H54 (cell line): Measurements from ENCODE around the gene POLE.

Source experiments
- DNase-seq: peaks from one replicate; pipeline ENCODE4 v3.0.0; 2011; ENCODE audit warnings: low spot score, mixed read lengths; ENCODE audit not compliant: insufficient read length
- FAIRE-seq: peaks from 3 replicates; lab custom pipeline; 2011; peaks lifted over from hg19 to GRCh38; lab: Jason Lieb, UNC
- POLR2A ChIP-seq: IDR thresholded peaks from 2 replicates; pipeline ENCODE4 v1.6.1; 2011; ENCODE audit warnings: low read depth, mild to moderate bottlenecking, low read length

The POLE gene

GRCh38 chr12:132640936-132641335 is 46.2 kb downstream of the POLE start:
- no peak for FAIRE-seq
- no peak for DNase-seq

GRCh38 chr12:132639956-132640520 is 47.1 kb downstream of the POLE start:
- TF ChIP-seq POLR2A = no peak
- no peak for FAIRE-seq
- DNase-seq = no peak

More at GRCh38 chr12:132640936-132641335, 46.2 kb downstream of the POLE start:
- no peak for TF ChIP-seq POLR2A

GRCh38 chr12:132638541-132639408 is 48.4 kb downstream of the POLE start:
- DNase-seq (no peak), FAIRE-seq (no peak)
- no peak for TF ChIP-seq POLR2A

- DNase-seq = no peak
- TF ChIP-seq POLR2A = no peak
- FAIRE-seq = no peak
Observed at GRCh38 chr12:132637811-132638210, 49.3 kb downstream of the POLE start.

GRCh38 chr12:132635076-132635955 is 51.8 kb downstream of the POLE start:
- DNase-seq (no peak), FAIRE-seq (no peak)
- TF ChIP-seq POLR2A = no peak

- TF ChIP-seq POLR2A = no peak
- DNase-seq (no peak), FAIRE-seq (no peak)
Observed at GRCh38 chr12:132634411-132634990, 52.6 kb downstream of the POLE start.

GRCh38 chr12:132633901-132634300 is 53.2 kb downstream of the POLE start:
- no peak for DNase-seq
- no peak for TF ChIP-seq POLR2A
- no peak for FAIRE-seq

- FAIRE-seq (no peak), DNase-seq (no peak)
- TF ChIP-seq POLR2A = no peak
Observed at GRCh38 chr12:132633398-132633797, 53.7 kb downstream of the POLE start.

- FAIRE-seq = no peak
- TF ChIP-seq POLR2A = no peak
- no peak for DNase-seq
Observed at GRCh38 chr12:132632521-132633228, 54.5 kb downstream of the POLE start.

GRCh38 chr12:132631666-132632065 is 55.5 kb downstream of the POLE start:
- no peak for DNase-seq
- FAIRE-seq = no peak
- TF ChIP-seq POLR2A = no peak

- DNase-seq (no peak), FAIRE-seq (no peak)
Observed at GRCh38 chr12:132630672-132631071, 56.5 kb downstream of the POLE start.

GRCh38 chr12:132629330-132629729 is 57.8 kb downstream of the POLE start:
- DNase-seq (no peak), FAIRE-seq (no peak)
- TF ChIP-seq POLR2A = no peak

More at GRCh38 chr12:132630672-132631071, 56.5 kb downstream of the POLE start:
- no peak for TF ChIP-seq POLR2A
